Neural progenitor cell (in vitro differentiated cells): ENCODE results near the gene RTN4IP1.

Experiments
- EZH2 ChIP-seq: fragments of 200-600 bp; sonication (generic); IDR thresholded peaks from 2 replicates; pipeline ENCODE4 v1.6.1; 2017; ENCODE audit warnings: antibody characterized with exemption, mild to moderate bottlenecking, moderate library complexity
- EZH2phosphoT487 ChIP-seq: fragments of 200-600 bp; sonication (generic); IDR thresholded peaks from 2 replicates; pipeline ENCODE4 v1.6.1; 2017; ENCODE audit warnings: antibody characterized with exemption

DNA sequence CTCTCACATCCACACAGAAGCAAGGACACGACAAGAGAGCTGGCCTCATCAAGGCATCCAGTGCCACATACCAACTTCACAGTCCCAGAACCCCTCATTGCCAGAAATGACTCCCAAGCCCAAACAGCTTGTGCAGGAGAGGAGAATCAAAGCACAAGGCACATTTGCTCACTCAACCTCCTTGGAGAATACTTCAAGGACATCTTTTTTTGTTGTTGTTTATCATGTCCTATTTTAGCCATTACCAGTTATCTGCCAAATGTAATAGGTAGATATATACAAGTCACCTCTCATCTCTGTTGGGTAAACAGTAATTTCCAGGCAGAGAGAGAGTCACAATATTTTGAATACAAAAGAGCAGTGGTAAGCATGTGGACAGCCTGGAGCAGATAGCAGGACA lies 47.8 kb downstream of the RTN4IP1 start:
- TF ChIP-seq EZH2 (no peak), EZH2phosphoT487 (no peak)
